ENCODE results near the gene PODNL1.
"Not testable (repeated sequence)": the region's sequence is repeated elsewhere in the genome, so short reads cannot be mapped to it uniquely, and the experiment has no call there.

The PODNL1 gene

GRCh38 chr19:13938301-13939064 is at the start of gene PODNL1:
TSS of gene PODNL1 (minus strand) at chr19:13938417. CDS start at chr19:13938181, 236 bp downstream.
- DNase-seq (ENCODE audit: low read depth), result no peak

- DNase-seq (ENCODE audit: low read depth), result no peak
Measured at GRCh38 chr19:13987101-13987890, 49.1 kb upstream of the PODNL1 start.

GRCh38 chr19:13986348-13986904 is 48.2 kb upstream of the PODNL1 start:
- peak; percentile 99 for DNase-seq (ENCODE audit: low read depth)

DNA sequence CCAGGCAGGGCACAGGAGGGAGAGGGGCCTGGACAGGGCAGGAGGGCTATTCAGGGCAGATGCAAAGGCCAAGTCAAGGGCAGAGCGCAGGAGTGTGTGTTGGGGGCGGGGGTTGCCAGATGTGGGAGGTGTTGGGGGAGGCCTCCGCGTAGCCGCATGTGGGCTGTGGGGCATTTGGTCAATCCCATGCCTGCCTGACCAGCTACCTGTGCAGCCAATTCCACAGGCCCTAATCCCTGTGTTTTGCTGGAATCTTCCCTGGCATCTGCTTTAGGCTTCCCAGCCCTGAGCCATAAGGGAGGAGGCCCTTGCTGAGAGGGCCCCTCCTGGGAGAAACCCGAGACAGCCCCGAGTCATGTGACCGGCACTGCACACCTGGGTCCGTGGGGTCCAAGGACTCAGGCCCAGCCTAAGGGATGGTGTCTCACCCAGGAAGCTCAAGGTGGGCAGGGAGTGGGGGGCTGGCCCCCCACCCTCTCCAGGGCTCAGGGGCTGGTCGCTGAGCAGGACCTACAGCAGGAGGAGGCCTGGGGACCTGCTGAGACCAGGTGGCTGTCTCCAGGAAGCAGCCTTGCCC is 47.6 kb upstream of the PODNL1 start:
- no peak for DNase-seq (ENCODE audit: low read depth)

GRCh38 chr19:13984875-13985741 is 46.9 kb upstream of the PODNL1 start:
- no peak for DNase-seq (ENCODE audit: low read depth)

GRCh38 chr19:13984186-13984585 is 46.0 kb upstream of the PODNL1 start:
- DNase-seq (ENCODE audit: low read depth), result no peak

DNA sequence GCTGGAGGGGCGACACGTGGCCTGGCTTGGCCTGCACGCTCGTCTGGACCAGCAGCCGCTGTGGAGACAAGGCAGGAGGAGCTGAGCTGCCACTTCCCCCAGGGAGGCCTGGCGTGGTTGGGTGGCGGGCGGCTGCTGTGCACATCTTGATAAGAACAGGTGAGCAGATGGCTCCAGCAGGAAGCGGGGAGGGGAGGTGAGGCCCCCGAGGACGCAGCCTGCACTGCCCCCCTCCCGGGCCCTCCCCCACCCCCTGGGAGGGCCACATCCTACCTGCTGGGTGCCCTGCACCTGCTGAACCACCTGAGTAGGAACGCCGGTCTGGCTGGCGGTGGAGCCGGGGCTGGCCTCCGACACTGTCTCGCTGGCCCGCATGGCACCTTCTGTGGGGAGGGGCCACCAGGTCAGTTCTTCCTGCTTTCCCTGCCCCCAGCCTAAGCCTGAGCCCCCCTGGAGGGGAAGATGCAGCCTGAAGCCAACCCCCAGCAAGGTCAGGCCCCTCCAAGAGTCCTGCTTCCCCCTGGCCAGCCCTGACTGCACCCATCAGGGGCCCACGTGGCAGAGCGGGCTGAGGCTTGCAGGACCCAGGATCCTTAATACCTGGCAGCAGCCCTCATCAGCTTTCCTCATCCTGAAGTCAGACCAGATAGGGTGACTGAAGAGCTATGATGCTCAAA is 45.1 kb upstream of the PODNL1 start:
- no peak for DNase-seq (ENCODE audit: low read depth)

DNA sequence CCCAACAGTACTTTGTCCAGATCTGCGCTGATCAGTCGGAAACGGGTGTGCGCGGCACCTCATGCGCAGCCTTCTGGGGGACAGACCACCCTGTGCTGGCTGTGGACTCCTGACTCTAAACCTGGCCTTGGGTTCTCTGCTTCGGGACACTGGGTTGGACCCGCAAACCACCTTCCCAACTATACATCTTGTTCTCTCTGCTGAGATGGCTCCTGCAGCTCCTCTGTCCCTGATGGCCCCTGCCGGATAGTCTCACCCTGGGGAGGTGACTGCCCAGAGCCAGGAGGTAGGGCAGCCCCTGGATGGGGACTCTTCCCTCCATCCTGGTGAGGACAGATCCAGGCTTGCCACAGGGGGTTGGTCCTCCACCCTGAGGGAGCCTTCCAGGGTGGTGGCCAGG is 44.6 kb upstream of the PODNL1 start:
- DNase-seq (ENCODE audit: low read depth), result no peak

DNA sequence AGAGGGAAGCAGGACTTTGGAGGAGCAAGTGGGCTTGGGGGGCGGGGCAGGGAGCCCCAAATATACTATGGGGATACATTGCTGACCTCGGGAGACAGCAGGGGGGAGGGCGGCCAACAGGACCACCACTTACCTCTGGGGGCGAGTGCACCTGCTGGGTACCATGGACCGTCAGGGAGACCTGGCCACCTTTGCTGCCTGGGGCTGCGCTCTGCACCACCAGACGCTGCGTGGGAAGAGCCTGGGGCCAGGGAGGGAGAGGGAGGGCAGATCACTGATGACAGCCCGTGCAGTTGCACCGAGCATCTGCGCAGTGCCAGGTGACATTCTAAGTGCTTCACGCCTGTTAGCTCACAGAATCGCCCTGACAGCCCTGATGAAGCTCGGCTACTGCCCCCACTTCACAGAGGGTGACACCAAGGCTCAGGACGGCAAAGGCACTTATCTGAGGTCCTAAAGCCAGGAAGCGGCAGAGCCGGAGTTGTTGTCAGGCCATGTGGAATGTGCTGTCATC is 43.8 kb upstream of the PODNL1 start:
- DNase-seq (ENCODE audit: low read depth), result no peak

DNA sequence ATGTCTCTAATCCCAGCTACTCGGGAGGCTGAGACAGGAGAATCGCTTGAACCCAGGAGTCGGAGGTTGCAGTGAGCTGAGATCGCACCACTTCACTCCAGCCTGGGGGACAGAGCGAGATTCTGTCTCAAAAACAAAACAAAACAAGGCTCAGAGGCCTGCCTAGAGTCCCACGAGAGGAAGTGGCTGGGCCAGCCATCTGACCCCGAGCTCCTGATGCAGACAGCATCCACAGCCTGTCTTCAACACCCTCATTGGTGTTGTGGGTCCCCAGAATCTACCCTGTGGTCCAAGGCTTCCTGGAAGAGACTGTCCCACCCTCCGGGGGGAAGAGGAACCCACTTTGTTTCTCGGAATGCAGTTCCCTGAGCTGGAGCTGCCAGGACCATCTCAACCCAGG is 43.2 kb upstream of the PODNL1 start:
- DNase-seq (ENCODE audit: low read depth), result no peak

DNA sequence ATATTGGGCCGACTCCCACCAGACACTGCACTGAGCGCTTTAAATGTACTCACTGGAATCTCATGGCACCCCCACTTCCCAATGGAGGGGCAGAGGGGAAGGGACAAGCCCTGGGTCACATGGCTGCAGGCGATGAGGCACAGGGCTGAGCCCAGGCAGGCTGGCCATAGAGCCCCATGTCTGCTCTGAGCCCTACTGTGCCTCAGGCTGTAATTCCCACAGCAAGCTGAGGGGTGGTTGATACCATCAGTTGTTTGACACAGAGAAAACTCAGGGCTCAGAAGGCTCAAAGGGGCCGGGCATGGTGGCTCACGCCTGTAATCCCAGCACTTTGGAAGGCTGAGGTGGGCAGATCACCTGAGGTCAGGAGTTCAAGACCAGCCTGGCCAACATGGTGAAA is 42.8 kb upstream of the PODNL1 start:
- DNase-seq (ENCODE audit: low read depth), result no peak

GRCh38 chr19:13980340-13980739 is 42.1 kb upstream of the PODNL1 start:
- no peak for DNase-seq (ENCODE audit: low read depth)

- no peak for DNase-seq (ENCODE audit: low read depth)
Measured at GRCh38 chr19:13979686-13980085, 41.5 kb upstream of the PODNL1 start.

GRCh38 chr19:13979244-13979615 is 41.0 kb upstream of the PODNL1 start:
- no peak for DNase-seq (ENCODE audit: low read depth)

DNA sequence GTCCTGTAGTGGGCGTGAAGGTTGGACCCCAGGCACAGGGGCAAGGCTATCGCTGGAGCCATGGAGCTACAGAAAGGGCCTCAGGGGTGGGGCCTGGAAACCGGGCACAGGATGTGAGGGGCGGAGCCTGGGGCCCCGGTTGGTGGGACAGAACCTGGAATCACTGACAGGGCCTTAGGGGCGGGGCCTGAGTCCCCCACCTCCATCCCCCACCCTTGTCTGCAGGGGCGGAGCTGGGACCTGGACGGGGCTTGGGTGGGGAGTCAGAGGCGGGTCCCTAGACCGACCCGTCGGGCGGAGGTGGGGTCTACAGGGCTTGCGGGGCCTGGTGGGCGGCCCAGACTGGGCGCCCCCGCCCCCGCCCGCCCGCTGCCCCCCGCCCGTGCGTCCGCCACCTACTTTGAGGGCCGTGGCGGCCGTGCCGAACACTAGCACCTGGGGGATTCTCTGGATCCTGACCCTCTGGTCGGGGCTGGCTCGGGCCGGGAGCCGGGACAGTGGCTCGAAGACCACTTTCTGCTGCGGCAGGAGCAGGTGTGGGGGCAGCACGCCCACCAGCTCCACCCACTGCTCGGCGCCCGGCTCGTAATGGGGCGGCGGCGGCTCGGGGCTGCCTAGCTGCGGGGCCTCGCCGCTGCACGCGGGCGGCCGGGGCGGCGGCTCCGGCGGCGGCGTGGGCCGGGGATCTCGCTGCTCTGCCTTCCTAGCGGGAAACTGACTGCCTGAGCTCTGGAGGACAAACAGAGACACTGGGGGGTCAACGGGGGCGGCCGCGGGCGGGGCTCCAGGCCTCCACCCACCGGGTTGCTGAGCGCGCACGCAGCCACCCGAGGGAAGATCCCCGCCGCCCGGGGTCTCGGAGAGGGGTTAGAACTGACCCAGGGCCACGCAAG is 40.4 kb upstream of the PODNL1 start:
- no peak for DNase-seq (ENCODE audit: low read depth)

- DNase-seq (ENCODE audit: low read depth), result no peak
Measured at GRCh38 chr19:13977803-13978202, 39.6 kb upstream of the PODNL1 start.

DNA sequence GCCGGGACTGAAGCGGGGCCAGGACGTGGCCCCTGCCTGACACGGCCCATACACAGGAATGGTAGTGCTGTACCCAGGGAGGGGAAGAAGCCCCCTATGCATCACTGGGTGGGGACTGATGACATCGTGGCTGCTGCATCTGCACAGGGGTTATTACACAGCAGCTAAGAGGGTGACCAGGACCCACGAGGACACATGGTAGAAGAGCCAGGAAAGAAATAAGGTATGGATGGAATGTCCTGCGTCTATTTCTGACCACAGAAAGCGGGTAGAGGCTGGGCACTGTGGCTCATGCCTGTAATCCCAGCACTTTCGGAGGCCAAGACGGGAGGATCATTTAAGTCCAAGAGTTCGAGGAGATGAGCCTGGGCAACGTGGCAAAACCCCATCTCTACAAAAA is 38.2 kb upstream of the PODNL1 start:
- no peak for DNase-seq (ENCODE audit: low read depth)

DNA sequence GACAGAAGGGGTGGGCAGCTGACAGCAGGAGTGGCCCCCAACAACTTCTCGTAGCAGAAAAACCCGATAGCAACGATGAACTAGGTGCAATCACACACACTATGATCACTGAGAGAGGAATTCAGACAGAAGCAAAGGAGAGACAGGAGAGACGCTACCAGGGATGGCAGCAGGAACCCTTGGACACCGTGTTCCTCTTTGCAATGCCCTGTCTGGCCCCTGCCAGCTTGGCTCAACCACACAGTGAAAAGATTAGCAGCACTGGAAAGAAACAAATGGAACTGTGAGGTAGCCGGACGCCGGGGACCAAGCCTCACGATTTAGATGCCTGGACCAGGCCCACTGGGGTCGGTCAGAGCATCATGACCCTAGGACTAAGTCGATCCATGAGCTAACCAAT is 37.7 kb upstream of the PODNL1 start:
- no peak for DNase-seq (ENCODE audit: low read depth)

DNA sequence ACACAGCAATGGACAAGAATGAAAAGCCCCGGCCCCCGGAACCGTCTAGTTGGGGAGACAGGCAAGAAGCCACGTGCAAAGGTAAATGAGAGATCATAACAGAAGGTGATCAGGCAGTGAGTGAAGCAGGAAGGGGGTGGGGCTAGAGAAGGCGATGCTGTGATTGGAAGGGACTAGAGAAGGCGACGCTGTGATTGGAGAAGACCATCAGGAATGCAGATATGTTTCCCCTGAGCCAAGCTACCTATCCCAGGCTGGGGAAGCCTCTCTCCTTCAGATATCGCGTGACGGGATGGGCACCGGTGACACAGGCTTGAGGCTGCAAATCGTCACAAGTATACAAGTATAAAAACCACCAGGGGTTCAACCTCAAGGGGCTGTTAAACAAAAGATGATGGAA is 35.9 kb upstream of the PODNL1 start:
- DNase-seq (ENCODE audit: low read depth), result no peak

- not testable (repeated sequence) for DNase-seq (ENCODE audit: low read depth)
Measured at GRCh38 chr19:13973479-13973878, 35.3 kb upstream of the PODNL1 start.
